ENCODE data around the gene TMEM120A.

DNA sequence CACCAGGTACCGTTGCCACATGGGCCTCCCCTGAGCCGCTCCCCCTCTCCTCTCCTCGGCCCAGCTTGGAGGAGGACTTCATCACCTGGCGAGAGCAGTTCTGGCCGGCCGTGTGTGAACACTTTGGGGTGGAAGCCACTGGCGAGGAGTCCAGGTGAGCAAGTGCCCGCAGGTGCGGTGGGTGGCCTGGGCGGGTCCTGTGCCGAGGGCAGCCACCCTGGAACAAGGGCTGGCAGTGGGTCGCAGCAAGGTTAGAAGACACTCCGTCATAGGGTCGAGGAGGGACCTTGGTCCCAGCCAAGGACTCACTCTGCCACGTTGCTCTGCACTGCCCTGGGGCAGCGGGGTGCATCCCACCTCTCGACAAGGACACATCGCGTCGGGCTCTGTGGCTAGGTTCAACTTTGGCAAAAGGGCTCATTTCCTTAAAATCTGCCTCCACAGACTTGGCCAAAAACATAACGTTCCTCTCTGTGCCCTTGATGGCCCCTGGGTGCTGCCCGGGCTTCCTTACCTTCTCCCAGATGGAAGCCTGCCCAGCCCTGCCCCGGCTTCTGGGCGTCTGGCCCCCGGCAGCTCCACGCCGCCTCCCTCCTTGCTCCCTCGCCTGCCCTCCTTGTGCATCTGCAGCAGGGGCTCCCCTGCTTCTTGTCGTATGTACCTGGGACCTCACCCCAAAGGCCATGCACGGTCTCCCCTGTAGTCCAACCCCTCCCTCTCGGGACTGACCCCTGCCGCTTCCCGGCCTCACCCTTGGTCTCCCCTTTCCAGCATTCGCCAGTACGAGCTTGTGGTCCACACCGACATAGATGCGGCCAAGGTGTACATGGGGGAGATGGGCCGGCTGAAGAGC lies 12.7 kb downstream of the TMEM120A start:
- TF ChIP-seq, protein P1, sequence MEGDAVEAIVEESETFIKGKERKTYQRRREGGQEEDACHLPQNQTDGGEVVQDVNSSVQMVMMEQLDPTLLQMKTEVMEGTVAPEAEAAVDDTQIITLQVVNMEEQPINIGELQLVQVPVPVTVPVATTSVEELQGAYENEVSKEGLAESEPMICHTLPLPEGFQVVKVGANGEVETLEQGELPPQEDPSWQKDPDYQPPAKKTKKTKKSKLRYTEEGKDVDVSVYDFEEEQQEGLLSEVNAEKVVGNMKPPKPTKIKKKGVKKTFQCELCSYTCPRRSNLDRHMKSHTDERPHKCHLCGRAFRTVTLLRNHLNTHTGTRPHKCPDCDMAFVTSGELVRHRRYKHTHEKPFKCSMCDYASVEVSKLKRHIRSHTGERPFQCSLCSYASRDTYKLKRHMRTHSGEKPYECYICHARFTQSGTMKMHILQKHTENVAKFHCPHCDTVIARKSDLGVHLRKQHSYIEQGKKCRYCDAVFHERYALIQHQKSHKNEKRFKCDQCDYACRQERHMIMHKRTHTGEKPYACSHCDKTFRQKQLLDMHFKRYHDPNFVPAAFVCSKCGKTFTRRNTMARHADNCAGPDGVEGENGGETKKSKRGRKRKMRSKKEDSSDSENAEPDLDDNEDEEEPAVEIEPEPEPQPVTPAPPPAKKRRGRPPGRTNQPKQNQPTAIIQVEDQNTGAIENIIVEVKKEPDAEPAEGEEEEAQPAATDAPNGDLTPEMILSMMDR (IDR thresholded peaks at IDR 0.05; ENCODE audit: low read length) = no peak
- TF ChIP-seq EZH2phosphoT487 (IDR thresholded peaks at IDR 0.05; ENCODE audit: low read length) = no peak
- no peak for TF ChIP-seq EZH2 (optimal IDR thresholded peaks at IDR 0.05; ENCODE audit: low read depth, low read length)

Data from MM.1S (cell line).